ENCODE results near the gene PCOLCE2. TPM values are rescaled to one million over a fixed set of nuclear protein-coding genes. Genes with fewer than 3 reads are reported as not detected.
A peak's percentile ranks its signal among the peaks of the same experiment; 100 is the strongest.

PCOLCE2 gene
- total and polyA plus RNA-seq, 12 donors = 1.4 to 18.2 (median 4.3) TPM

GRCh38 chr3:142861926-142862325, 27.0 kb downstream of the PCOLCE2 start:
- TF ChIP-seq POLR2A (IDR thresholded peaks at IDR 0.05) (no peak), CTCF (IDR thresholded peaks at IDR 0.05) (no peak)
- Histone ChIP-seq H3K27me3 (peaks cover 4% of the 10 kb centered on the region), H3K36me3 (replicated peaks in 1 of 2) (no peaks in the 10 kb centered on the region), H3K4me3 (no peak overlapping the region), H3K9me3 (replicated peaks in 1 of 3) (no peaks in the 10 kb centered on the region), H3K27ac (no peak overlapping the region), H3K4me1 (replicated peaks in 1 of 2) (no peaks in the 10 kb centered on the region)
- WGBS, 4 donors = 68 to 81% (median 77%) methylated on average over 4 of the region's 4 CpGs
- intact Hi-C loops (cut with DNase I) = no loop called here
- no peak for DNase-seq

- Histone ChIP-seq H3K4me1 (replicated peaks in 1 of 2) (no peaks in the 10 kb centered on the region), H3K4me3 (no peak overlapping the region), H3K36me3 (replicated peaks in 1 of 2) (no peaks in the 10 kb centered on the region), H3K27ac (no peak overlapping the region), H3K9me3 (replicated peaks in 1 of 3) (no peaks in the 10 kb centered on the region), H3K27me3 (peaks cover 4% of the 10 kb centered on the region)
- DNase-seq = no peak
- intact Hi-C loops (cut with DNase I) = no loop called here
- TF ChIP-seq POLR2A (IDR thresholded peaks at IDR 0.05) (no peak), CTCF (IDR thresholded peaks at IDR 0.05) (no peak)
- 78 to 81% (median 80%) methylated on average over 3 of the region's 3 CpGs for WGBS, 4 donors
Measured at GRCh38 chr3:142858043-142858442, 30.8 kb downstream of the PCOLCE2 start.

- Histone ChIP-seq H3K4me1 (replicated peaks in 1 of 2) (no peaks in the 10 kb centered on the region), H3K4me3 (no peak overlapping the region), H3K9me3 (replicated peaks in 1 of 3) (no peaks in the 10 kb centered on the region), H3K36me3 (replicated peaks in 1 of 2) (no peaks in the 10 kb centered on the region), H3K27ac (no peak overlapping the region), H3K27me3 (peaks cover 4% of the 10 kb centered on the region)
- intact Hi-C loops (cut with DNase I) = no loop called here
- peak in 6 of 7 donors; percentile 21 to 73 (median 52) for DNase-seq
- TF ChIP-seq POLR2A (IDR thresholded peaks at IDR 0.05) (no peak), CTCF (IDR thresholded peaks at IDR 0.05) (peak in 4 of 6 experiments; percentile 9 to 47 (median 35))
- 56 to 65% (median 58%) methylated on average over 6 of the region's 6 CpGs for WGBS, 4 donors
Measured at GRCh38 chr3:142857056-142857455, 31.8 kb downstream of the PCOLCE2 start.

- Histone ChIP-seq H3K36me3 (replicated peaks in 1 of 2) (no peaks in the 10 kb centered on the region), H3K4me3 (no peak overlapping the region), H3K9me3 (replicated peaks in 1 of 3) (no peaks in the 10 kb centered on the region), H3K27ac (no peak overlapping the region), H3K27me3 (no peaks in the 10 kb centered on the region), H3K4me1 (replicated peaks in 1 of 2) (no peaks in the 10 kb centered on the region)
- intact Hi-C loops (cut with DNase I) = no loop called here
- WGBS, 4 donors = 38 to 59% (median 49%) methylated on average over 9 to 10 of the region's 10 CpGs
- DNase-seq = peak in 4 of 7 donors; percentile 19 to 34 (median 26)
- TF ChIP-seq CTCF (IDR thresholded peaks at IDR 0.05) = no peak
- no peak for TF ChIP-seq POLR2A (IDR thresholded peaks at IDR 0.05)
Measured at GRCh38 chr3:142853270-142854168, 35.4 kb downstream of the PCOLCE2 start.

Data from adrenal gland (tissue), 12 donors.